Upper lobe of right lung (tissue), 1 donor: ENCODE measurements around the gene HSP90AA1. TPM values are rescaled to one million over a fixed set of nuclear protein-coding genes. Genes with fewer than 3 reads are reported as not detected.
A peak's percentile ranks its signal among the peaks of the same experiment; 100 is the strongest.
"Not testable (repeated sequence)": the region's sequence is repeated elsewhere in the genome, so short reads cannot be mapped to it uniquely, and the experiment has no call there.

Experiments used
- ATAC-seq: fragments of 200-7000 bp; cut with Tn5 transposase; one replicate; pipeline ENCODE4 v1.9.1; 2020; ENCODE audit warnings: mild to moderate bottlenecking, moderate library complexity
- DNase-seq: peaks from one replicate; pipeline ENCODE4 v3.0.0-alpha.2; 2020
- H3K27ac ChIP-seq: fragments of 200-600 bp; one replicate; pipeline ENCODE4 v1.8.0; 2022
- H3K27me3 ChIP-seq: fragments of 200-600 bp; one replicate; pipeline ENCODE4 v1.8.0; 2022; ENCODE audit warnings: mild to moderate bottlenecking
- H3K36me3 ChIP-seq: fragments of 200-600 bp; one replicate; pipeline ENCODE4 v1.8.0; 2022
- H3K4me1 ChIP-seq: fragments of 200-600 bp; one replicate; pipeline ENCODE4 v1.8.0; 2022
- H3K4me3 ChIP-seq: fragments of 200-600 bp; one replicate; pipeline ENCODE4 v1.8.0; 2022; ENCODE audit warnings: mild to moderate bottlenecking
- H3K9me3 ChIP-seq: fragments of 200-600 bp; one replicate; pipeline ENCODE4 v1.8.0; 2022
- CTCF ChIP-seq: fragments of 200-600 bp; IDR thresholded peaks from one replicate; pipeline ENCODE4 v1.8.0; 2022; ENCODE audit warnings: antibody characterized with exemption
- intact Hi-C: fragments of 100-400 bp; cut with DNase I; formaldehyde crosslinking; loops from one replicate; pipeline ENCODE4 v1.11.0; 2022
- total RNA-seq: library from RNA; stranded (reverse); fragmentation: NEBNext Ultra II Directional; extraction: Animal tissue kit (Norgen Biotek cat#: 25700); gene quantifications from one replicate; pipeline ENCODE4 v1.2.1, GENCODE V29; 2021
- donor health status: DM: no; HTN: yes; CAD: no; lungs with severe emphysema.

HSP90AA1 gene
- total RNA-seq, 1 donor from 2014 or later = 490 TPM

DNA sequence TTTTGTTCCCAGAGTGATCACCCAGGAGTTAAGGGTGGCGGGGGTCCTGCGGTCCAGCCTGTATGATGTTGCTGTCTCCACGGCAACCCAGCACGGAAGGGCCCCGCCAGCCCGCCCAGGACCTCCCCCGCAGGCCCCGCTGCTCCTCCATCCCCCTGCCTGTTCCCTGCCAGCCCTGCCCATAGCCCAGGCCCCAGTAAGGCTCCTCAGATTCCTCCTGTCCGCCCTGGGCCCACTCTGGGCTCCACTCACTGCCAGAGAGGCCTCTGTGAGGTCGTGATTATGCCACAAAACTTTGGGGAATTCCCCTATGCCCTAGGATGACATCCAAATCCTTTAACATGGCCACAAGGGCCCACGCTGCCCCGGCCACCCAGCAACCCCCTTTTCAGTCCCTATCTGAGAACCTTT is 20.8 kb downstream of the HSP90AA1 start:
- H3K4me1 ChIP-seq = peaks cover 13% of the 10 kb centered on the region
- H3K4me3 ChIP-seq = no peak overlapping the region
- H3K27me3 ChIP-seq = no peaks in the 10 kb centered on the region
- TF ChIP-seq CTCF = no peak
- H3K36me3 ChIP-seq = no peaks in the 10 kb centered on the region
- no peaks in the 10 kb centered on the region for H3K9me3 ChIP-seq
- no peak overlapping the region for H3K27ac ChIP-seq
- intact Hi-C loops = no loop called here
- ATAC-seq (no peak), DNase-seq (peak; percentile 54)

DNA sequence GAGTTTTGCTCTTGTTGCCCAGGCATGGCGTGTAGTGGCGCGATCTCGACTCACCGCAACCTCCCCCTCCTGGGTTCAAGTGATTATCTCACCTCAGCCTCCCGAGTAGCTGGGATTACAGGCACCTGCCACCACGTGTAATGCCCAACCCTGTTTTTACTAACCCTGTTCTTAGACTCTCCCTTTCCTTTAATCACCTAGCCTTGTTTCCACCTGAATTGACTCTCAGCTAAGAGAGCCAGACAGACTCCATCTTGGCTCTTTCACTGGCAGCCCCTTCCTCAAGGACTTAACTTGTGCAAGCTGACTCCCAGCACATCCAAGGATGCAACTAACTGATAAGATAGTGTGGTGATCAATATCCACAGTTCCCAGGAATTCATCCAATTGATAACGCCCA is 22.3 kb downstream of the HSP90AA1 start:
- H3K4me1 ChIP-seq = peaks cover 13% of the 10 kb centered on the region
- H3K27me3 ChIP-seq, H3K4me3 ChIP-seq, intact Hi-C loops, H3K9me3 ChIP-seq, H3K27ac ChIP-seq, H3K36me3 ChIP-seq, ATAC-seq: not testable (repeated sequence)
- DNase-seq = peak; percentile 20

DNA sequence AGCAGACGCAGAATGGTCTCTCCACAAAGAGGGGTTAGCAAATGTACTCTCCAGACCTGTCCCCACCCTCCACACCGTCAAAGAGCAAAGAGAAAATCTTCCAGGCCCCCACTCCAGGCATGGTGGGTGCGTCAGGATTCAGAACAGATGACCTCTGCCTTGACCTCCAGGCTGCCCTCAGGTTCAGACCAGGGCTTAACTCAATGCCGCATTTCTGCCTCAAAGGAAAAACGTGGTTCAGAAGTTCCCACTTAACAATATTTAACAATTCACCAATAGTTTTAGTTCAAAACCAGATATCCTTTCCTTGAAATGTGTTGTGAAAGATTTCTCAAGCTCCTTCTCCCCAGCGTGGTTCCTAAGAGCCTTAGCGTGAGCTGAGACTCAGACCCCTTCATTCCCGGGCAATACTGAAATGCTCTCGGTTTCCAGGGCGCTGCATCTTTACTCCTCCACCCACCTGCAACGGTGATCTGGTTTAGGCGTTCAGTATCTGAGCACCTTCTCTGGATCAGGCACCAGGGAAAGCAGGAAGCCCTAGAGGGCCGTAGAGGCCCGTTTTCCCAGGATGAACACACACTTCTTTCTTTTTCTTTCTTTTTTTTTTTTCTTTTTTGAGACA is 22.9 kb downstream of the HSP90AA1 start:
- no peak overlapping the region for H3K27ac ChIP-seq
- no peaks in the 10 kb centered on the region for H3K36me3 ChIP-seq
- no peaks in the 10 kb centered on the region for H3K27me3 ChIP-seq
- DNase-seq (peak; percentile 4), ATAC-seq (no peak)
- peaks cover 13% of the 10 kb centered on the region for H3K4me1 ChIP-seq
- no peak overlapping the region for H3K4me3 ChIP-seq
- intact Hi-C loops = no loop called here
- H3K9me3 ChIP-seq = no peaks in the 10 kb centered on the region
- no peak for TF ChIP-seq CTCF

DNA sequence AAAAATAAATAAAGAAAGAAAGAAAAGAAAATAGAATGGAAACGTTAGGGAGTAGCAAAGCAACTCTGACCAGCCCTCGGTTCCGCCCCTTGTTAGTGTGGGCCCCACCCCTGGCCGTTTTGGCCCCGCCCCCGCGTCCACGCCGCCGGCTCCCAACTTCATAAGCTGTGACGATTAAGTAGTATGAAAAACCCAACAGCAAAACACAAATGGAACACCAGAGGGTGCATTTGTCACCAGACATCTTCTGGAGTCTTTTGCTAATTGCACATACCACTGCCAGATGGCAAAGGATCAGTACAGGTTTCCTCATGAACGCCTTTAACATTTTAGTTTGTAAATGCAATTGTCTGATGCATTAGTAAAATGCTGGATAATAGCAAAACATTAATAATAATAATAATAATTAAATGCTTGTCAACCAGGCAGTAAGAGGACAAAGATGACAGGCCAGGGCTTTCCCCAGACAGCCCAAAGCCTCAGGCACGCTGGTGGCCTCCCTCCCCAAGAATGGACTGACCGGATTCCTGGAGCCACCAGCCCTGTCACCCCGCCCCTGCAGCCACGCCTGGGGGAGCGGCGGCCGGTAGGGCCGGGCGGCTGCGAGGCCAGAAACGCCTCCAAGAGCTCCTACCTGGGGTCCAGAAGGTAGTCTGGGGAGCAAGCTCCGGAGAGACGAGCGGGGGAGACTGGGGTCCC is 23.6 kb downstream of the HSP90AA1 start:
- peak; percentile 51 for TF ChIP-seq CTCF
- ATAC-seq (peak; percentile 97), DNase-seq (peak; percentile 94)
- Histone ChIP-seq H3K36me3 (no peaks in the 10 kb centered on the region), H3K9me3 (no peaks in the 10 kb centered on the region), H3K4me1 (peaks cover 13% of the 10 kb centered on the region), H3K27me3 (no peaks in the 10 kb centered on the region), H3K4me3 (no peak overlapping the region), H3K27ac (no peak overlapping the region)
- intact Hi-C loops = no loop called here

GRCh38 chr14:102058961-102059360 is 27.9 kb downstream of the HSP90AA1 start:
- TF ChIP-seq CTCF = no peak
- Histone ChIP-seq H3K27ac (no peak overlapping the region), H3K9me3 (no peaks in the 10 kb centered on the region), H3K27me3 (no peaks in the 10 kb centered on the region), H3K4me1 (peaks cover 13% of the 10 kb centered on the region), H3K4me3 (no peak overlapping the region), H3K36me3 (no peaks in the 10 kb centered on the region)
- ATAC-seq = no peak
- intact Hi-C loops = no loop called here
- no peak for DNase-seq

DNA sequence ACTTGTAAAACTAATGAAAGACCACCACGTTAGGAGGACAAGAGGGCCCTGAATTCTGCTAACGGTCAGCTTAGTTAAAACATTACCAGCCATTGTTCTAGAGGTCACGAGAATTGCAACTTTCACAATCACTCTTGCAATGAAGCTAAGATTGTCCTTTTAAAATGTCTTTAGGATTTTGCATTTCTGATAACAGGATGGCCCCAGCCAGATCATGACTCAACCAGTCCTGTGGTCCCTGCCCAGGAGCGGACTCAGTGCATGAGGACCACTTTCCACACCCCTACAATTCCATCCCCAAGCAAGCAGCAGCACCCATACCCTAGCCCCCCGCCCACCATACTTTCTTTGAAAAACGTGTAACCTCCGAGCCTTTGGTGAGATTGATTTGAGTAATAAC is 28.7 kb downstream of the HSP90AA1 start:
- no peak overlapping the region for H3K4me3 ChIP-seq
- intact Hi-C loops = no loop called here
- no peaks in the 10 kb centered on the region for H3K27me3 ChIP-seq
- DNase-seq (no peak), ATAC-seq (no peak)
- peaks cover under 1% of the 10 kb centered on the region for H3K36me3 ChIP-seq
- H3K27ac ChIP-seq = no peak overlapping the region
- H3K9me3 ChIP-seq = no peaks in the 10 kb centered on the region
- no peak for TF ChIP-seq CTCF
- H3K4me1 ChIP-seq = peaks cover 6% of the 10 kb centered on the region
